ENCODE measurements around the gene AFAP1L1.

The AFAP1L1 gene

DNA sequence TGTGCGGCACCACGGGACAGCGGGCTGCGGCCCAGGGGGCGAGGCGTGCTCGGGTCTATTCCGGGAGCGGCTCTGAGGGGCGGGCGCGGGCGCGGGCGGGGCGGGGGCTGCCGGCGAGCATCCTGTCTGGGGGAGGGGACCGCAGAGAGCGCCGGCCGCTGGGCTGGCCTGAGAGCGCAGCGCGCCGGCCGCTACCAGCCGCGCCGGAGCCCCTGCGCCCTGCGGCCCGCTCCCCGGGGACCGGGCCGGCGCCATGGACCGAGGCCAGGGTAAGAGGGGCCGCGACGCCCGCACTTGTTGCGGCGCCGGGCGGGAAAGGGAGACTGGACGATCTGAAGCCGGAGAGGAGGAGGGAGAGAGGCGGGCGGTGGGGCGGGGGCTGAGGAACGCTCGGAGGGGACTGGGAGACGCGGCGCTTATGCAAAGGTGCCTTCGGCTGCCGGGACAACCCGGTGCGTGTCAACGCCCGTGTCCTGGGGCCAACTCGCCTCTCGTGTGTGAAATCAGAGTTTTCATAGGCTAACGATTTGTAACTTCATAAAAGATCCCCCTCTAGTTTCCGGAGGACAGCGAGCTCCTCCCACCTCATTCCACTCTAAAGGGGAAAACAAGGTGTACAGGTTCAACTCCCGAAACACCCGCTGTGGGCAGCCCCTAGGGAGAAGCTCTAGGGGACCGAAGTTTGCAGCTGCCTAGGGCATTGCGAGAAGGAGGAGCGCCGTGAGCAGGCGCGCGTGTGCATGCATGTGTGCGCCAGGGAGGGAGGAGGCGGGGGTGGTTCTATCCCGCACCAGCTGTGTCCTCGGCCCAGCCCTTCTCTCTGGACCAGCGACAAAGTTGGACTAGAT is at the start of gene AFAP1L1:
Gene AFAP1L1, plus strand, starts transcription at position 144 of the 848 bp plus-strand sequence. Its CDS starts 110 bp downstream, at position 254.
- no peak for DNase-seq (ENCODE audit: low read depth in 2 of 2)

DNA sequence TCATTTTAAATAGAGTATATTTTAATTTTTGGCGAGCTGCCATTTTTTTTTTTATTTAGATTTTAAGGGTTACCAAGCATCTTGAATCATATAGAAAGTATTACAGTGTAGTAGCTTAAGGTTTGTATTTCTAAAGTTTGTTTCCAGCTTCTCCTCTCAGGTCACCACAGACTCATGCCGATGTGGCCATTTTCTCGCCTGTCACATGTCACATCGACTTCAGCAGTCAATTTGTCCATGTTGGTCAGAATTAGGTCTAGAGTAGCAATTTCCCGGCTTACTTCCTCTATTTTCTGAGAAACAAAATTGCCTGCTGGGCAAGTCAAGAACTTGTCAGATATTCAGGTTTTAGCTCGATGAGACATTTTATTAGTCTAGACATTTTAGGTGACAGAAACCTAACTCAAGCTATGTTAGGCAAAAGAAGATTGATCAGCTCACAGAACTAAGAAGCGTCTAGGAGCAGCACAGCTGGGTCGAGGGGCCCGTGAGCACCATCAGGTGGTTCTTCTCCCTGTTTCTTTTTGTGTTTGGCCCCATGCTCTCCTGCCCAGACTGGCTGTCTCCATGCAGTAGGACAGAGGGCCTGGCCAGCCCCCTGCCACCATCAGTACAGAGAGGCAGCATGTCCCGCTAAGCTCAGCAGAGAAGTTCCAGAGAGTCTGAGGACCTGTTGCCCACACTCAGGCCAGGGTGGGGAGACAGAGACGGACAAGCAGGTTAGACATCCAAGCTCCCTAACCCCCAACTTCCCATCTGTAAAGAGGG is 48.4 kb upstream of the AFAP1L1 start:
- DNase-seq (ENCODE audit: low read depth in 2 of 2): no peak

DNA sequence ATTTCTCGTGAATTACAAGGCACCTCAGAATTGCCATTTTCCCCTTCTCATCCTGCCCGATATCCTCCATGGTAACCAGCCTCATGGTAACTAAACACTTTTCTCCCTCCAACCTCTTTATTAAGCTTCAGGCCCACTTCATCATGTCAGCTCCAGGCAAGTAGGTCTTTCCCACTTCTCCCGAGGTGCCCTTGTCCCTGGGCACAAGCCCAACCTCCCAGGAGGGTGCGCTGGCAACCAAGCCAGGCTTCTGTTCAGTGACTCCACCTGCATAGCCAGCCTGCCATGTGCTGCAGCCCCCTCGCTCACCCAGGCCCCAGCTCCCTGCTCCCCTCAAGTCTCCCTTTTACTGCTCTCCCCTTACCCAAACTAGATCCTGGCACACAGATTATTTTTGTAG is 47.4 kb upstream of the AFAP1L1 start:
- DNase-seq (ENCODE audit: low read depth in 2 of 2): no peak

DNA sequence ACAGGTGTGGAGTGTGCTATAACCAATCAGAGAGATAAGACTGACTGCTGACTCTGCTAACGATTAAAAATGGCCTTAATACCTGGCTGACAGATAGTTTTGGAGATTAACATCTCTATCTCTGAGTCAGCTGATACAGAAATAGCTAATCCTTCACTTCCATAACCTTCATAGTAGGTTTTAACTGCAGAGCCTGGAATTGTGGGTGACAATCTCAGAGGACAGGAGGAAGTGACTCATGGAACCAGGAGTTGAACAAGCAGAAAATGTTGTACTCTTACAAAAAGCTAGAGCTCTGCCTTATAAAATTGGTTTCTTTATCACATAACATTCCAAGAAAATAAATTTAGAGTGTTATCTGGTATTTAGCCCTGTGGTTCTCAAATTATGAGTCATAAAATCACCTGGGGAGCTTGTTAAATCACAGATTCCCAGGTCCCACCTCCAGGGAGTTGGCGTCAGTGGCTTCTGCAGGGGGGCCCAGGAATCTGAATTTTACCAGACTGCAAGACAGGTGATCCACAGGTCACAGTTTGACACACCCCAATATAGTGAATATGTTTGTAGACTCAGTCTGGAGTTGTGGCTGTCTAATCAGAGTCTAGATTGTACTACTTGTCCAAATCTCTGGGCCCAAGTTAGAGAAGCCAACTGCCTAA is 44.4 kb upstream of the AFAP1L1 start:
- no peak for DNase-seq (ENCODE audit: low read depth in 2 of 2)

DNA sequence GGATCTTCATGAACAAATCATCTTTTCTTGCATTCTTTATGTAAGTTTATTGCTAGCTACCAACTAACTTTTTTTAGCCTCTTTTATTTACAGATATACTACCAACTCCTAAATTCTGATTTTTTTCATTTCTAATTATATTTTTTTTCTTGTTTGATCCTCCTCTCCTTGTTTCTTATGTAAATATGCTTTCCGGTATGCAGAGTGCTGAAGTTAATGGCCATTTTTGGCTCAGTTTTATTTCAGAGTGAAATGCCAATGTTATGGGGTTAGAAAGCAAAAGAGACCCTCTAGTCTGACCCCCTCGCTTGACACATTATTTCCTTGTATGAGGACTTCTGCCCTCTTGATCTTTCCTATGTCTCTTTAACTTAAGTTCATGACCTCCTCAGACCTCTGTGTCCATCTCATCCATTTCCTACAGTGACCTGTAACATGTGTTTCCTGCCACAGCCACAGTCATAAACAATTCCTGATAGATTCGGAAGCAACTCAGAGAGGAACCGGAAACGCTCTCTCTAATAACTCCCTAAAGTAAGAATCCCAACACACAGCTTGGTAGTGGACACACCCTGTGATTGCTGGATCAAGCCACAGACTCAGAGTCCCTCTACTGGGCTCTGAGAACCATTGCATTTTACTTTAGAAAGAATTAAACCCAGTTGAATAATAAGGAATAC is 42.9 kb upstream of the AFAP1L1 start:
- no peak for DNase-seq (ENCODE audit: low read depth in 2 of 2)

DNA sequence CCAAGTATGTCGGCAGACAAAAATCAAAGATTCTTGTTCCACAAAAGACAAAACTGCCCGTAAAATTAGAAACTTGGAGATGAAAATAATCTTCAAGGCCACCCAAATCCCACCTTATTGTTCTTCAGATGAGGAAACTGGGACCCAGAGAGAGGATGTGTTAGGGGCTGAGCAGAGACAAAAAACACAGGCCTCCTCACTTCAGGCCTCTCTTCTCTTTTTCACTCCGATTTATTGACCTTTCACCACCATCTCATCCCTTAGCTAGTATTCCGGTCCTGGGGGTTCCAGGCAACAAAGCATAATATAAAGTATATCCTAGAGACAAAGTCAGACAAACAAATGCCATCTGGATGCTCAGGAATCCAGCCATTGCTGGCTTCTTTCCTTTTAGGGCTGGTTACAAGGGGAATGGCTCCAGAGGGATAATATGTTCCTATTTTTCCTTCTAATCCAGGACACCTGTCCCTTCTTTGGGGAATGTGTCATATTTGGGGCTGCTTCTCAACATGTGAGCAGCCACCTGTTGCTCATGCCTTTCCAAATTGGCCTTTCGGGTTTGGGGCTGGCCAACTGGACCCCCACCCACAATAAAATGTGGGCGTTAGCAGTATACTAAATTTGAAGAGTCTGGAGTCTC is 42.2 kb upstream of the AFAP1L1 start:
- DNase-seq (ENCODE audit: low read depth in 2 of 2): no peak

DNA sequence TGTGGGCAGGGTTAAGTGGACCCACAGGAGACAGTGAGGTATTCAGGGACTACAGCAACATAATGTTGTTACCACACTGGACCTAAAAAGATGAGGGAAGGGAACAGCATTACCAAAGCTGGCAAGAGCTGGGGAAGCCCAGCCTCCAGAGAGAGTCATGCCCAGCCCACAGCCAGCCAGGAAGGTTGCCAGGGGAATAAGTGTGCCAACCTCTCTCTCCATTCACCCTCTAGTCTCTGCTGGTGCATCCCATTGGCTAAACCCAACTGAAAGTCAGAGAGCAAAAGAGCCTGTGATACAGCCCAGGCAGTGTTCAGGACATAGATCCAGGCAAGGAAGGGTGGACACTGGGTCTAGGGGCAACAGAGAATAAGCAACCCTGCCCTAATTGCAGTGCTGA is 35.8 kb upstream of the AFAP1L1 start:
- DNase-seq (ENCODE audit: low read depth in 2 of 2): no peak

DNA sequence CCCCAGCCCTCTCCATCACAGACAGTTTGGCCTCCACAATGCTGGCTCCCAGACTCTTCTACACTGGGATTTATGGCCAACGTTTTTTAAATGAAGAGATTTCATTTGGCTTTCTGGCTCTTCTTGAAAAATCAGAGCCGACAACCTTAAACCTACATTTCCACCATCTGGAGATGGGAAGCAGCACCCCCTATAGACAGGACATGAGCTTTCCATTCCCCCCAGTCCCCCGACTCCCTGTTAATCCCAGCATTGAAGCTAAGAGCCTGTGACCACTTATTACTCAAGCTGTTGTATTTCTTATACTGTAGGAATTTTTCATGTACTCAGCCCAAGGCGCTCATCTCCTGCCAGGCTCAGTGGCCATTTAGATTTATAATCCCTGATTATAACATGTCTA is 34.0 kb upstream of the AFAP1L1 start:
- no peak for DNase-seq (ENCODE audit: low read depth in 2 of 2)

DNA sequence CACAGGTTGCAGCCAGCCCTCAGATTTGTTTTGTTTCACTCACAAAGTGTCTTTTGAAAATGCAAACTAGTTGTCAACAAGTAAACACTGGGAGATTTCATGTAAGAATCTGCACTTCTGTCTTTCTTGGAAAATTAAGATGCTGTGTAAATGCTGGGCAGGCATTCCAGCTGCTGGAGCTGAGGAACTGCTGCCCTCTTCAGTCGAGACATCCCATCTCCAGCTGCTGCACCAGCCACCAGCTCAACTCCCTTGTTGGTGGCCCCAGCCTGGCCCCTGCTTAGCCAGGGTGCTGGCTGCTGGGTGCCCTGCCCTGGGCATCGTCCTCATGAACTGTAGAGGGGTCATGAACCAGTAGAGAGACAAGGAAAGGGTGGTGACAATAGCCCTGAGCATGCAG is 33.1 kb upstream of the AFAP1L1 start:
- no peak for DNase-seq (ENCODE audit: low read depth in 2 of 2)

DNA sequence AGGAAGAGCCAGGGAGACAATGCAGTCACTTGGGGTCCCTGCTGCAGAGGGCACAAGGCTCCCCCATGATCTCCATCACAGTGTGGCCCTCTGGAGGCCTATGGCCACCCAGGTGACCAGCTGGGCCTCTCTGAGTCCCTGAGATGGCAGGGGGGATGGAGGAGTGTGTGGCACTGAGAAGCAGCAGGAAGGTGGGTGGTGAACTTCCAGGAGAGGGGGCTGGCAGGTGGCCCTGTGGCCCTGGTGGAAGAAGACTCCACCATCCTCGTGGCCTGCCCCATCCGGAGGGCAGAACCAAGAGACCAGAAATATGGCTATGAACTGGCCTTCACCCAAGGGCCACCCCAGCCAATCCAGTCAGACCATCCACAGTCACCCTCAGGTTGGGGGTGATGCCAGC is 31.7 kb upstream of the AFAP1L1 start:
- DNase-seq (ENCODE audit: low read depth in 2 of 2): no peak

DNA sequence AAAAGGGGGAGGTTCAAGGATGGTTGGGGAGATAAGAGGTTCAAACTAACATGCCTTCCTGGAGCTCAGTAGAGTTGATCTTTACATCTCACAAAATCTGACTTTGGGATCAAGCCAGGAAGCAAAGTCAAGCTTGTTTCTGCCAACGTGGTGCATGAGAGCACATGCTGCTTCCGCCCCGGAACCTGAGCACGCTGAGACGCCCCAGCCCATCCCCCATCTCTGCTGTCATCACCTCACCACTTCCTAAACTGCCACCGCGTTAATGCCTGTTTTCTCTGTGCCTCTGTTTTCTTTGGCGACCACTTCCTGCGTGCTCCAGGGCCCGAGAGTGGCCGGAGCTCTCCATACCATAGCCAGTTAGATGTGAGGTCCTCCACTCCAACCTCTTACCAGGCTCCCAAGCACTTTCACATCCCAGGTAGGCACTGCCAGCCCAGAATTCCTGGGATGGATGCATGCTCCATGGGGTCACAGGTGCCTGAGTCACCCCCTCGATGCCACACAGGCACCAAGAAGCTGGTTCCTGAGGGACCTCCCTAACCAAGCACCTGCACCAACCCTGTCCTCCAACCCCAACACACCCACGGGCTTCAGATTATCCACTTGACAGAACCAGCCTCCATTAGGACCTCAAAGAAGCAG is 31.2 kb upstream of the AFAP1L1 start:
- DNase-seq (ENCODE audit: low read depth in 2 of 2): peak; percentile 52 to 58

DNA sequence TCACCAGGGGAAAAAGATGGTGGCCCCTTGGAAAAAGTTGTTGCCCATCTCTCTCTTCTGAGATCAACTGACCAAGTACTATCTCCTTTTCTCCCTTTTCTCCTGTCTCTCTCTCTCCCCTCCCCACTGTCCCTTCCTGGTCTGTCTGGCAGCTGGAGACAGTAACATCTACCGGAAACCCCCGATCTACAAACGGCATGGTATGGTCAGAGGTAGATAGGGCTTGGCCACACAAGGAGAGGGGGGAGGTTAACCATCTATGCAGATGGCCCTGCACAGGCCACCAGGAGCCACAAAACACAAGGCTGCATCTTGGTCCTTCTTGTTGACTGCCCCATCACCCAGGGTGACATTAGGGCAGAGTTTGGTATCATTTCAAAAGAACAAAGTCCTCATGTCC is 29.3 kb upstream of the AFAP1L1 start:
- no peak for DNase-seq (ENCODE audit: low read depth in 2 of 2)

DNA sequence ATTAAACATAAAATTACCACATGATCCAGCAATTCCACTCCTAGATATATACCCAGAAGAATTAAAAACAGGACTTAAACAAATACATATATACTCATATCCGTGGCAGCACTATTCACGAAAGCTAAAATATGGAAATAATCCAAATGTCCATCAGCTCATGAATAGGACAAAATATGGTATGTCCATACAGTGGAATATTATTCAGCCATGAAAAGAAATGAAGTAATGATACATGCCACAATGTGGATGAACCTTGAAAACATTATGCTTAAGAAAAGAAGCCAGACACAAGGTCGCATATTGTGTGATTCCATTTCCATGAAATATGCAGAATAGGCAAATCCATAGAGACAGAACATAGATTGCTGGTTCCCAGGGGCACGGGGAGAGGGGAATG is 24.8 kb upstream of the AFAP1L1 start:
- DNase-seq (ENCODE audit: low read depth in 2 of 2): no peak

DNA sequence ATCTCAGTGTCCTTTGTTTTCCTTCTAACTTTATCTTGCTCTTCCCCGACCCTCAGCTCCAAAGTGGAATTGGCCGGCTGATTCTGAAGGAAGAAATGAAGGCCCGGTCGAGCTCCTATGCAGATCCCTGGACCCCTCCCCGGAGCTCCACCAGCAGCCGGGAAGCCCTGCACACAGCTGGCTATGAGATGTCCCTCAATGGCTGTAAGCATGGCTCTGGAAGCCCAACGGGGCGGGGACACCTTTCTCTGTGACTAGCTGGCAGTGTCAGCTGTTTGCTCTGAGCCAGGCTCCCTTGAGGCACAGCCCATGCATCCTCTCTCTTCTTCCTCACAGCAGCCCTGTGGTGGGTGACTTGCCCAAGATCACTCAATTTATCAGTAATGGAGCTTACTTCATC is 23.9 kb upstream of the AFAP1L1 start:
- DNase-seq (ENCODE audit: low read depth in 2 of 2): no peak

DNA sequence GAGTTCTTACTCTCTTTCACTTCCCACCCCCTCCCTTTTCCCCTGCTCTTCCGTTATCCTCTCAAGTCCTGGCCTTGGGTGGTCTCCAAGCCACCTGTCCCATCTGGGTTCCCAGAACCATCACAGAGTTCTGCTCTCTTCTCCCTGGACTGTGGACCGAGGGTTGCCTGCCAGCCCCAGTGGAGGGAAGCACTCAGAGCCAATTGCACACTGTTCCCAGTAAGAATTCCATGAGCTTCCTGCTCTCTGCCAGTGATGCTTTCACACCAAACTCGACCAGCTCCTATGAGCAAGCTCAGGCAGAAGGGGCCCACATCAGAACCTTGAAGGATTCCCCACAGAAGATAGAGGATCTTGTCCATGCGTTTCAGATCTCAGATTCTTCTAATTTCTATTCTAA is 20.1 kb upstream of the AFAP1L1 start:
- no peak for DNase-seq (ENCODE audit: low read depth in 2 of 2)

DNA sequence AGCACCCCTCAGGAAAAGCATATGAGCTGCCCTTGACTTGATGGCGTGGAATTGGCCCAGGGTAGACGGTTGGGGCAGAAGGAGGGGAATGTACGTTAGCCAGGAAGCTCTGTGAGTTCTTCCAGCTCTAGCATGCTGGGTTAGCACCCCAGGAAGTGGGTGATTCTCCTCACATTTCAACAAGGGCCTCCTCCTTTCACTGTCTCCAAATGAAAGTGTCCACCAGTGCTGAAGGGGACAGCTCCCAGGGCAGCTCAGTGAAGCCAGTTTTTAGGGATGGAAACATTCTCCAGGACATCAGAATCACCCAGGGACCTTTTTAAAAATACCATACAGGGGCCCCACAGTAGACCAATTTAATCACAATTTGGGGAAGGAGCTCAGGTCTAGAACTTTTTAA is 17.2 kb upstream of the AFAP1L1 start:
- no peak for DNase-seq (ENCODE audit: low read depth in 2 of 2)

DNA sequence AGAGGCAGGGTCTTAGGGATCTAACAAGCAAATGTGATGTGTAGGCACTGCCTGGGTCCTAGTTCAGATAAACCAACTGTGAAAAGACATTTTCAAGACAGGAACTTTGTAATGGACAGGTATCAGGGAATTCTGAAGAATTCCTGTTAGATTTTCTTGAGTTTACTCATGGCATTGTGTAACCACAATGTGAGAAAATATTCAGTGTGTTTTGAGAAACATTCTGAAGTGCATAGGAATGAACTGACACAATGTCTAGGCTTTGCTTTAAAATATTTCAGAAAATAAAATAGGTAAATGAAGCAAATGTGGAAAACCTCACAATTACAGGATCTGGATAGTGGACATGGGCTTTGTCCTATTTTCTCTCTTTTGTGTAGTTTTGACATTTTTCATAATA is 15.2 kb upstream of the AFAP1L1 start:
- no peak for DNase-seq (ENCODE audit: low read depth in 2 of 2)

DNA sequence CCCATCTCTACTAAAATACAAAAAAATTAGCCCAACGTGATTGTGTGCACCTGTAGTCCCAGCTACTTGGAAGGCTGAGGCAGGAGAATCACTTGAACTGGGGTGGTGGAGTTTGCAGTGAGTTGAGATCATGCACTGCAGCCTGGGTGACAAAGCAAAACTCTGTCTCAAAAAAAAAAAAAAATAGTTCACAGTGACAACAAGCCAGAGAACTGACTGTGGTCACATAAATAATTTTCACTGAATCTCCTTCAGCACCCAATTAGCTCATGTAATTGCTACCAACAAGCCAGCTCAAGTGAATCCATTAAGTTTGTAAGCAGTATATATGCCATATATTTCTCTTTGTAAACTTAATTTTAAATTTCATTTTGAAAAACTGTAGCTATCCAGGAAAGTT is 14.5 kb upstream of the AFAP1L1 start:
- DNase-seq (ENCODE audit: low read depth in 2 of 2): no peak

DNA sequence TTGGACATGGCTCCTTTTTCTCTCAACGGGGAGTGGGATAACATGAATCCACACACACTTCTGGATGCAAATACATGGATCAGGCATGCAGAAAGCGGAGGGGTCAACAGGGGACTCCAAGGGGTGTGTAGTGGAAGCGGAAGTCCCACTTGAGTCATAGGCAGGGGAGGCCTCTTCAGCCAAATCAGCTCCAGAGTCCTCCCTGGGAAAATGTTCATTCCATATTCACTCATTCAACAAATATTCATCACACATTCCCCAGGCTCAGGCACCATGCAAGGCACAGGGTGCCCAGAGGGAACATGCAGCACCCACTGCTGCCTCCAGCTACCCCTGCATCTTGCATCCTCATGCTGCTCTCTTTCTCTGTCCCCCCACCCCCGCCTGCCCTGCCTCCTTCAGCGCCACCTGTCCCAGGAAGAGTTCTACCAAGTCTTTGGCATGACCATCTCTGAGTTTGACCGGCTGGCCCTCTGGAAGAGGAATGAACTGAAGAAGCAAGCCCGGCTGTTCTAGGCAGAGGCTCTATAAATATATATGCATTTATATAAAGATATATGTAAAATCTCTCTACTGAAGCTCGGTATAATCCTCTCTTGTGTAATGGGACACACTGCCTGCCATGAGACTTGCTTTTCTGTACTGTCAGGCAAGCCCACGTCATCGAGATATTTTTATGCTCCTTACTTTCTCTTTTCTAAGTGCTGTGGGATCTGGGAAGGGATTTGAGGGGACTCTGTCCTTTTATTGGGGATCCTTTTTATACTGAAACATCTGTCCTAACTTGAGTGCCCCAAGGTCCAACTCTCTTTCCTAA is 13.6 kb upstream of the AFAP1L1 start:
- no peak for DNase-seq (ENCODE audit: low read depth in 2 of 2)

DNA sequence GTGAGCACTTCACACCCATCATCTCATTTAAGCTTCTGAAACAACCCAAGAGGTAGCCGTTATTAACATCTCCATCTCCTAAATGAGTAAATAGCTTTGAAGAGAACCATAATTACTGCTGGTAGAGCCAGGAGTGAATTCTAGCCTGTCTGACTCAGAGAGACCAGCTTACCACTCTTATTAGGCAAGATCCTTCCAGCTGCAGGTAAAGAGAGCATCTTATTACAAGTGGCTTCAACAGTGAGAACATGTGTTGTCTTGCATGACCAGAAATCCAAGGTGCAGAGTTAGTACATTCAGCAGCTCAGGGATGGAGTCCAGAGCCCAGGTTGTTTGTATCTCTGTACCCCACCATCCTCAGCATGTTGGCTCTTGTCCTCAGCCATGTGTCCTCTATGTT is 10.9 kb upstream of the AFAP1L1 start:
- no peak for DNase-seq (ENCODE audit: low read depth in 2 of 2)

All from activated CD4-positive, alpha-beta T cell treated with anti-CD3 and anti-CD28 coated beads for 24 hours (primary cell).